ENCODE data around the gene CD79A. TPM values are rescaled to one million over a fixed set of nuclear protein-coding genes. Genes with fewer than 3 reads are reported as not detected.

The CD79A gene
- total and polyA plus RNA-seq, 2 donors (not counting 3 experiments of a cell fraction or from before 2014, with no cell fraction given) = 0.32 TPM; not detected in 1

DNA sequence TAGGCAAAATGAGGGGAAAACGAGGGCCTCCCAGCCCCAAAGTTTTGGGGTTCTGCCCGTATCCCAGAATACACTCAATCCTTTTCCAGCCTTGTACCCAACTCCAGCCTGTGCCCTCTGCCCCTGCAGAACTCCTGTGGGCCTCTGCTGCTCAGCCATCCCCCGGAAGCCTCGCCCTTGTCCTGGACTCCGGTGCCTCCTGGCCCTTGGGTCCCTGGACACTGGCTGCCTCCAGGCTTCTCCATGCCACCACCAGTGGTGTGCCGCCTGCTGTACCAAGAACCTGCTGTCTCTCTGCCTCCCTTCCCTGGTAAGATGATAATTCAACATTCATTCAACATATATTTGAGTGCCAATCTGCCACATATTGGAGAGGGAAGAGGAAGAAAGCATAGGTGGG, 28.4 kb upstream of the CD79A start:
- H2AFZ ChIP-seq (ENCODE audit: low read depth, low read length) = no peak overlapping the region
- no peak overlapping the region for H3K9ac ChIP-seq (replicated peaks; ENCODE audit: extremely low read depth, insufficient read depth, low read length)
- no peak overlapping the region for H3K27ac ChIP-seq (ENCODE audit: insufficient read depth, low read depth, low read length)
- no peaks in the 10 kb centered on the region for H3K4me1 ChIP-seq (ENCODE audit: control insufficient read depth, extremely low read depth, insufficient read depth, low read length)
- ChIA-PET POLR2A (no interaction called here), CTCF (interaction anchor here (1.4 kb wide), 1 partner anchor 56 kb away, joined by 3 read pairs; no protein-coding TSS in a partner anchor)
- intact Hi-C loops (cut with micrococcal nuclease) = no loop called here
- DNase-seq (ENCODE audit: low read depth, low spot score) (no peak), FAIRE-seq (no peak)
- no peak overlapping the region for H3K4me3 ChIP-seq (replicated peaks in 1 of 3; ENCODE audit: insufficient read depth in 1 of 3, low read depth in 1 of 3, low read length in 3 of 3)
- H3K4me2 ChIP-seq (ENCODE audit: insufficient read depth, low read length) = no peak overlapping the region
- dilution Hi-C loops (cut with MboI; ENCODE audit: extremely low pct_ligation_motif_present, low sequenced_read_pairs) = no loop called here
- no peaks in the 10 kb centered on the region for H3K36me3 ChIP-seq (ENCODE audit: control insufficient read depth in 2 of 2, extremely low read depth in 1 of 2, insufficient read depth in 2 of 2, low read length in 2 of 2)
- no peaks in the 10 kb centered on the region for H4K20me1 ChIP-seq (replicated peaks; ENCODE audit: control insufficient read depth, extremely low read depth, insufficient read depth, low read length)
- no TSS peak for BruUV-seq (replicated peaks)
- no peaks in the 10 kb centered on the region for H3K79me2 ChIP-seq (ENCODE audit: control insufficient read depth, insufficient read depth, low read length)
- no peaks in the 10 kb centered on the region for H3K9me3 ChIP-seq (replicated peaks; ENCODE audit: control insufficient read depth, insufficient read depth, low read length)
- TF ChIP-seq JUN (IDR thresholded peaks at IDR 0.05; ENCODE audit: borderline replicate concordance, insufficient read depth, insufficient read length, low read depth) (no peak), MYC (IDR thresholded peaks at IDR 0.05; ENCODE audit: low read depth, low read length) (no peak), EZH2 (IDR thresholded peaks at IDR 0.05; ENCODE audit: borderline replicate concordance, low read depth, low read length, severe bottlenecking) (no peak), GATA2 (IDR thresholded peaks at IDR 0.05; ENCODE audit: insufficient read depth, insufficient read length, low read depth, low read length) (no peak), POLR2A (IDR thresholded peaks at IDR 0.05; ENCODE audit: low read depth, low read length) (no peak), POLR2AphosphoS5 (IDR thresholded peaks at IDR 0.05; ENCODE audit: insufficient read depth, low read depth, low read length) (no peak), FOS (IDR thresholded peaks at IDR 0.05; ENCODE audit: borderline replicate concordance, insufficient read depth, low read length) (no peak)
- TF ChIP-seq, protein P1, sequence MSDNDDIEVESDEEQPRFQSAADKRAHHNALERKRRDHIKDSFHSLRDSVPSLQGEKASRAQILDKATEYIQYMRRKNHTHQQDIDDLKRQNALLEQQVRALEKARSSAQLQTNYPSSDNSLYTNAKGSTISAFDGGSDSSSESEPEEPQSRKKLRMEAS (IDR thresholded peaks at IDR 0.05; ENCODE audit: insufficient read depth, insufficient read length) = no peak
- TF ChIP-seq, protein P2, sequence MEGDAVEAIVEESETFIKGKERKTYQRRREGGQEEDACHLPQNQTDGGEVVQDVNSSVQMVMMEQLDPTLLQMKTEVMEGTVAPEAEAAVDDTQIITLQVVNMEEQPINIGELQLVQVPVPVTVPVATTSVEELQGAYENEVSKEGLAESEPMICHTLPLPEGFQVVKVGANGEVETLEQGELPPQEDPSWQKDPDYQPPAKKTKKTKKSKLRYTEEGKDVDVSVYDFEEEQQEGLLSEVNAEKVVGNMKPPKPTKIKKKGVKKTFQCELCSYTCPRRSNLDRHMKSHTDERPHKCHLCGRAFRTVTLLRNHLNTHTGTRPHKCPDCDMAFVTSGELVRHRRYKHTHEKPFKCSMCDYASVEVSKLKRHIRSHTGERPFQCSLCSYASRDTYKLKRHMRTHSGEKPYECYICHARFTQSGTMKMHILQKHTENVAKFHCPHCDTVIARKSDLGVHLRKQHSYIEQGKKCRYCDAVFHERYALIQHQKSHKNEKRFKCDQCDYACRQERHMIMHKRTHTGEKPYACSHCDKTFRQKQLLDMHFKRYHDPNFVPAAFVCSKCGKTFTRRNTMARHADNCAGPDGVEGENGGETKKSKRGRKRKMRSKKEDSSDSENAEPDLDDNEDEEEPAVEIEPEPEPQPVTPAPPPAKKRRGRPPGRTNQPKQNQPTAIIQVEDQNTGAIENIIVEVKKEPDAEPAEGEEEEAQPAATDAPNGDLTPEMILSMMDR (IDR thresholded peaks at IDR 0.05; ENCODE audit: extremely low read depth in 1 of 2, insufficient read depth in 1 of 2, low read depth in 1 of 2, low read length in 2 of 2) = no peak
- no peaks in the 10 kb centered on the region for H3K9me1 ChIP-seq (replicated peaks; ENCODE audit: control insufficient read depth, extremely low read depth, insufficient read depth, low read length)
- peaks cover 17 to 28% of the 10 kb centered on the region in 2 experiments for H3K27me3 ChIP-seq (ENCODE audit: control insufficient read depth in 2 of 2, insufficient read depth in 2 of 2, low read length in 2 of 2)
